ENCODE measurements around the gene DRAM2. TPM values are rescaled to one million over a fixed set of nuclear protein-coding genes. Genes with fewer than 3 reads are reported as not detected.

Gene DRAM2
- total and polyA plus RNA-seq, 2 of the 13 experiments (the other 11 are each of a cell fraction or from before 2014, with no cell fraction given): 33.2 to 123 TPM

GRCh38 chr1:111139324-111139955 lies 453 bp downstream of the DRAM2 start:
- peak; percentile 44 for DNase-seq (ENCODE audit: low spot score)
- in situ Hi-C loops (cut with HindIII; ENCODE audit: extremely low pct_ligation_motif_present, low pct_unique_long_range_greater_than_20kb) (no loop called here), intact Hi-C loops (cut with micrococcal nuclease; ENCODE audit: unreplicated experiment) (no loop called here)
- peaks cover 43% of the 10 kb centered on the region for H3K4me1 ChIP-seq (ENCODE audit: insufficient read depth, low read length)
- H3K36me3 ChIP-seq (replicated peaks in 1 of 2; ENCODE audit: control insufficient read depth in 1 of 2, insufficient read depth in 2 of 2, low read length in 2 of 2): peaks cover 0 to 7% of the 10 kb centered on the region in 2 experiments; a peak in 2 of 5 replicates
- peaks cover 8% of the 10 kb centered on the region; the same call in 1 of the 2 replicates for H4K20me1 ChIP-seq (ENCODE audit: insufficient read depth, low read length)
- H3K27ac ChIP-seq (ENCODE audit: extremely low read length, insufficient read depth, low read length): peak overlapping the region; percentile 96
- H3K27me3 ChIP-seq (ENCODE audit: control insufficient read depth in 1 of 2, insufficient read depth in 2 of 2, low read length in 2 of 2): no peaks in the 10 kb centered on the region
- peak; percentile 52 for ATAC-seq
- FAIRE-seq: peak; percentile 86
- ChIA-PET CTCF (ENCODE audit: low intra/inter-chr PET ratio, low total read pairs) (no interaction called here), POLR2A (interaction anchor here (0.5 to 1.9 kb wide), 7 partner anchors 8 to 309 kb away, joined by 3 to 9 read pairs (median 3); partner anchors contain the start of genes LRIF1 and WDR77)
- peak overlapping the region; percentile 82 to 90 (median 84) for H3K4me3 ChIP-seq (replicated peaks in 1 of 3; ENCODE audit: insufficient read depth in 1 of 3, low read depth in 2 of 3, low read length in 3 of 3)
- under 1% methylated on average over 16 of the region's 33 CpGs for WGBS (ENCODE audit: low lambda C conversion rate)
- H3K9ac ChIP-seq (ENCODE audit: insufficient read depth, low read depth, low read length): peak overlapping the region; percentile 91
- no TSS peak for BruUV-seq (replicated peaks)
- peaks cover 54% of the 10 kb centered on the region for H3K79me2 ChIP-seq (ENCODE audit: insufficient read depth, low read length)
- H2AFZ ChIP-seq (ENCODE audit: low read length): peak overlapping the region; percentile 91
- no peaks in the 10 kb centered on the region for H3K9me3 ChIP-seq (ENCODE audit: low read length)
- H3K4me2 ChIP-seq (ENCODE audit: low read depth, low read length): peak overlapping the region; percentile 75
- TF ChIP-seq POGZ (CRISPR knock-in tag; IDR thresholded peaks at IDR 0.05) (no peak), TFE3 (CRISPR knock-in tag; IDR thresholded peaks at IDR 0.05) (no peak), MEIS2 (CRISPR knock-in tag; IDR thresholded peaks at IDR 0.05) (no peak), MIER3 (CRISPR knock-in tag; IDR thresholded peaks at IDR 0.05; ENCODE audit: borderline replicate concordance) (no peak; the same call in 1 of the 2 replicates), CC2D1A (CRISPR knock-in tag; IDR thresholded peaks at IDR 0.05) (no peak), MLLT10 (CRISPR knock-in tag; IDR thresholded peaks at IDR 0.05) (no peak), NFATC3 (CRISPR knock-in tag; IDR thresholded peaks at IDR 0.05) (no peak), PAWR (CRISPR knock-in tag; IDR thresholded peaks at IDR 0.05; ENCODE audit: borderline replicate concordance) (no peak), ZNF724P (CRISPR knock-in tag; IDR thresholded peaks at IDR 0.05; ENCODE audit: borderline replicate concordance) (no peak), MZF1 (CRISPR knock-in tag; IDR thresholded peaks at IDR 0.05; ENCODE audit: borderline replicate concordance) (no peak), TBP (CRISPR knock-in tag; IDR thresholded peaks at IDR 0.05) (no peak), ZFX (CRISPR knock-in tag; IDR thresholded peaks at IDR 0.05; ENCODE audit: low read depth) (no peak; the same call in 1 of the 2 replicates), ZIK1 (CRISPR knock-in tag; IDR thresholded peaks at IDR 0.05; ENCODE audit: borderline replicate concordance, low read depth) (no peak), ZBTB3 (CRISPR knock-in tag; IDR thresholded peaks at IDR 0.05; ENCODE audit: borderline replicate concordance, low read depth) (no peak), ZNF12 (CRISPR knock-in tag; IDR thresholded peaks at IDR 0.05) (no peak), TBL1XR1 (IDR thresholded peaks at IDR 0.05; ENCODE audit: borderline replicate concordance, low read length, partially characterized antibody) (no peak), ZBTB7A (CRISPR knock-in tag; IDR thresholded peaks at IDR 0.05) (no peak; the same call in 1 of the 2 replicates), ZFP82 (CRISPR knock-in tag; IDR thresholded peaks at IDR 0.05; ENCODE audit: borderline replicate concordance) (no peak), SPEN (CRISPR knock-in tag; IDR thresholded peaks at IDR 0.05; ENCODE audit: low read depth) (no peak), ZNF629 (CRISPR knock-in tag; conservative IDR thresholded peaks at IDR 0.05) (no peak), ZNF850 (CRISPR knock-in tag; conservative IDR thresholded peaks at IDR 0.05) (no peak)
- TF ChIP-seq, protein P1, sequence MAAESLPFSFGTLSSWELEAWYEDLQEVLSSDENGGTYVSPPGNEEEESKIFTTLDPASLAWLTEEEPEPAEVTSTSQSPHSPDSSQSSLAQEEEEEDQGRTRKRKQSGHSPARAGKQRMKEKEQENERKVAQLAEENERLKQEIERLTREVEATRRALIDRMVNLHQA (CRISPR knock-in tag; IDR thresholded peaks at IDR 0.05): no peak
- TF ChIP-seq, protein P2, sequence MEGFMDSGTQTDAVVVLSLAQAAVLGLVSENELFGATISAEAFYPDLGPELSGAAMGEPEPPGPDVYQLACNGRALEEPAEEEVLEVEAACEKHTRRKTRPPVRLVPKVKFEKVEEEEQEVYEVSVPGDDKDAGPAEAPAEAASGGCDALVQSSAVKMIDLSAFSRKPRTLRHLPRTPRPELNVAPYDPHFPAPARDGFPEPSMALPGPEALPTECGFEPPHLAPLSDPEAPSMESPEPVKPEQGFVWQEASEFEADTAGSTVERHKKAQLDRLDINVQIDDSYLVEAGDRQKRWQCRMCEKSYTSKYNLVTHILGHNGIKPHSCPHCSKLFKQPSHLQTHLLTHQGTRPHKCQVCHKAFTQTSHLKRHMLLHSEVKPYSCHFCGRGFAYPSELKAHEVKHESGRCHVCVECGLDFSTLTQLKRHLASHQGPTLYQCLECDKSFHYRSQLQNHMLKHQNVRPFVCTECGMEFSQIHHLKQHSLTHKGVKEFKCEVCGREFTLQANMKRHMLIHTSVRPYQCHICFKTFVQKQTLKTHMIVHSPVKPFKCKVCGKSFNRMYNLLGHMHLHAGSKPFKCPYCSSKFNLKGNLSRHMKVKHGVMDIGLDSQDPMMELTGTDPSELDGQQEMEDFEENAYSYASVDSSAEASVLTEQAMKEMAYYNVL (CRISPR knock-in tag; IDR thresholded peaks at IDR 0.05; ENCODE audit: borderline replicate concordance): no peak
